ENCODE data around the gene KAT2A. TPM values are rescaled to one million over a fixed set of nuclear protein-coding genes. Genes with fewer than 3 reads are reported as not detected.
A peak's percentile ranks its signal among the peaks of the same experiment; 100 is the strongest.

The KAT2A gene
- total RNA-seq, 1 donor from 2014 or later = 22.6 TPM

DNA sequence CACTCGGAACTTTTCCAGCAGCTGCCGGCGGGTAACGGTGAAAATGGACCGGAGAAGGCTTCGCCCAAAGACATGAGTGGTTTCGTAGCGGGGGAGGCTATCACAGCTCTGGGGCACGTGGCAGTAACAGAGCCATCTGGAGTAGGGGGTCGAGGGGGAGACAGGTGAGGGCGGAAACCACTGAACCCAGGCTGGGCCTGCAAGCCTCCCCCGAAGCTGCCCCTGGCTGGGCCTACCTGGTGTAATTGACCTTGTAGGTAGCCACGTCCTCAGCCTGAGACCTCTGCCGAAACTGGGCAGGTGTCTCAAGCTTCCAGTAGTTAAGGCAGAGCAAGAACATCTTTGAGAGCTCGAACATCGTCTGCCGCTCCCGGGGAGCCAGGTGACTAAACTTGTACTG, 1.9 kb downstream of the KAT2A start:
- intact Hi-C loops (cut with DNase I) = loop anchor here (5.0 kb wide), 3 partner anchors 63 to 152 kb away; partner anchors contain the start of genes CNP and KCNH4
- DNase-seq (no peak), ATAC-seq (ENCODE audit: poor library complexity) (no peak)

DNA sequence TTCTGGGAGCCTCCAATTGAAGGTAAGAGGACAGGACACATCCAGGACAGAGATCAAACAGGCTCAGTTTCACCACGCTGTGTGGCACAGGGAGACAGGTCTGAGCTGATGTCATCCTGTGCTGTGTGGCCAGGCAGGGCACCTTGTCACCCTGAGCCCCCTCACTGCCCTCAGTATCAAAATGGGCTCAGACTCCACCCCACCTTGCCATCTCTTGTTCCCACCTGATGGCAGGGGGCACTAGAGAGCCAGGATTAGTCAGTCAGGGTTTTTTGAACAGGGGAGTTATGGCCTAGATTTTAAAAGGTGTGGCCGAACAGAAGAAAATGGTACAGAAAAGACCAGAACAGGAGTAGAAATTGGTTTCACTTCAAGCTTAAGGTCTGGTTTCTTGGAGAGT, 2.6 kb downstream of the KAT2A start:
- DNase-seq = no peak

GRCh38 chr17:42118126-42118510, 3.0 kb downstream of the KAT2A start:
- DNase-seq (no peak), ATAC-seq (ENCODE audit: poor library complexity) (no peak)
- intact Hi-C loops (cut with DNase I) = loop anchor here (5.0 kb wide), 3 partner anchors 64 to 151 kb away; partner anchors contain the start of genes CNP and KCNH4

More for the DNA sequence above, 2.6 kb downstream of the KAT2A start:
- intact Hi-C loops (cut with DNase I) = loop anchor here (5.0 kb wide), 3 partner anchors 64 to 151 kb away; partner anchors contain the start of genes CNP and KCNH4
- ATAC-seq (ENCODE audit: poor library complexity) = no peak

GRCh38 chr17:42117397-42118125, 3.6 kb downstream of the KAT2A start:
- DNase-seq (no peak), ATAC-seq (ENCODE audit: poor library complexity) (no peak)
- intact Hi-C loops (cut with DNase I) = loop anchor here (5.0 kb wide), 3 partner anchors 65 to 150 kb away; partner anchors contain the start of genes CNP and KCNH4

DNA sequence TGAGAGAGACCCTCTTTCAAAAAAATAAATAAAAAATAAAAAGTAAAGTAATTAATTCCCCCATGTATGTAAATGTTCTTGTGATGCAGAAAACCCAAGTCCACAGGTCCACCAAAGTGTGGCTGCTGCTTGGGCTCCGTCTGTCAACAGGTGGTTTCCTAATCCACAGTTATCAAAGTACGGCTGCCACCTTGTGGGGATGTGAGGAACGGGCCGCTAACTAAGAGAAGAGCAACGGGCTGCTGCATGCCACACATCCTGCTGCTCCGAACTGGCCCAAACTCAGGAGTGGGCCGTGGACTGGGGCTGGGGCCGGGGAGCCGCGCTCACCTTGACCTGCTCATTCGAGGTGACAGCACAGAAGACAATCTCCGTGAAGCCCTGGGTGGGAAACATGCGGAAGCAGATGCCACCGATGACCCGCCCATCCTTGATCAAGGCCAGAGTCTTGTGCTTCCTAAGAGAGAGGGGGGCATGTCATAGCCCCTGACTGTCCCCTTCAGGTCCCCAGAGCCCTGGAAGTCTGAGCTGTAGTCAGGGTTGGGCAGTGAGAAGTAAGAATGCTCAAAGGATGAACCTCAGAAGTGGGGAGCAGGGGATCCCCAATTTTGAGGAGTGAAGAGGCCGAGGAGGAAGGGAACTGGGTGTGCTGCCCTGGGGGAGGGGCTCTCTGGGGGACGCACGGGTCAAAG, 4.3 kb downstream of the KAT2A start:
- ATAC-seq (ENCODE audit: poor library complexity) (peak; percentile 44), DNase-seq (peak; percentile 88)
- intact Hi-C loops (cut with DNase I) = loop anchor here (5.0 kb wide), 3 partner anchors 65 to 150 kb away; partner anchors contain the start of genes CNP and KCNH4

- DNase-seq = no peak
- ATAC-seq (ENCODE audit: poor library complexity) = no peak
- intact Hi-C loops (cut with DNase I) = no loop called here
Observed at GRCh38 chr17:42114118-42114517, 7.0 kb downstream of the KAT2A start.

DNA sequence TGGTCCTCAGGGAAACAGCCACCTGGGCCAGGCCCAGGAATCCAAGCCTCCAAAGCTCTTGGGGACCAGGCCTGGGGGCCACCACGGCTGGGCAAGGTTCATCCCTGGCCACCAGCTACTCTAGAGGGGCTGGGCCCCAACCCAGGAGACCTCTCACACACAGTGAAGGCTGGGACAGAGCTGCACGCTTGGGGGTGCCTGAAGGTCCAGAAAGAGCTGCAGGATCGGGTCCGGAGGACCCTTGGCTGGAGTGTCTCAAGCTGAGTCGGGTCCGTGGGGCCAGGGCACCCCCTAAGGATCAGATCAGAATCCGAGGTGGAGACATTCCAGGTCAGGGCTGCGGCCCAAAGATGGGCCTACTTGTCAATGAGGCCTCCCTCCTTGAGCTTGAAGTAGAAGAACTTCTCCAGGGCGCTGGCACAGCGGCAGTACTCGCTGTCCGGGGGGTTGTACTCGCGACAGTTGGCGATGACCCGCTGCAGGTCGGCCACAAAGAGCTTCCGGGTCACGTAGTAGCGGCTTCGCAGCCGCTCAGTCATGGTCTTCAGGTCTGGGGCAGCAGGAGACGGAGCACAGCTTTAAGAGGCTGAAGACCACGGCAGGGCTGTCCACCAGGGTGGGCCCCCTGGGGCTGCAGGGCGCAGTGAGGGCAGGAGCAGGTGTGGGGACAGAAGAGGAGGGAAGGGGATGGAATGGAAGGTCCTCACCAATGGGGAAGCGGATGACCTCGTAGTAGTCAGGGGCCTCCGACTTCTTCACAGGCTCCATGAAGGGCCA, 7.7 kb downstream of the KAT2A start:
- intact Hi-C loops (cut with DNase I) = no loop called here
- ATAC-seq (ENCODE audit: poor library complexity) = no peak
- no peak for DNase-seq

- intact Hi-C loops (cut with DNase I) = no loop called here
- ATAC-seq (ENCODE audit: poor library complexity) = peak; percentile 86
Observed at GRCh38 chr17:42112552-42113176, 8.5 kb downstream of the KAT2A start, which contains the start of gene DHX58. Gene DHX58 (minus strand): TSS chr17:42112714. CDS start chr17:42111892, 822 bp downstream.

DNA sequence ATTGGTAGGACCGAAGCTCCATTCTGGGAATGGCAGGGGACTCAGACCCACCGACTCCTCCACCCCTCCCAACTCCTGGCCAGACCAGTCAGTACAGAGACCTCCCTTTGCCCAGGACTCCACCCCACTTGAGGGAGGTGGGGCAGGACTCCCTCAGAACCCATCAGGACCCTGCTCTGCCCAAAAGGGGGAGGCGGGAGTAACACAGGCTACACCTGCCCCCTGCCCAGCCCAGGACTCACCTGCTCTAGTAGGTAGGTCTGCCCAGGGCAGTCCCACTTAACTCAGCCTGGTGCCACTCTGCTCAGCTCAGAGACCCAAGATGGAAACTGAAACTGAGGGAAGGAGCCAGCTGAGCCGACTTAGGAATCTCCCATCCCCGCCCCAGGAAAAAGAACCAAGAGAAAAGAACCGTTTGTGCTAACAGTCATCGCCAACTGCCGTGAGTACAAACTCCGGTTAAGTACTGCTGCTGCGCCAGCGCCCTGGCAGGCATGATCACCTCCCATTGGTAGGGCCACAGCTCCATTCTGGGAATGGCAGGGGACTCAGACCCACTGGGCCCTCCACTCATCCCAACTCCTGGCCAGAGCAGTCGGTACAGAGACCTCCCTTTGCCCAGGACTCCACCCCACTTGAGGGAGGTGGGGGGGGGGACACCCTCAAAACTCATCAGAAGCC, 9.2 kb downstream of the KAT2A start:
- peak; percentile 39 for ATAC-seq (ENCODE audit: poor library complexity)
- intact Hi-C loops (cut with DNase I) = no loop called here
- no peak for DNase-seq

More at GRCh38 chr17:42112552-42113176, 8.5 kb downstream of the KAT2A start, which contains the start of gene DHX58:
- peak; percentile 77 for DNase-seq

DNA sequence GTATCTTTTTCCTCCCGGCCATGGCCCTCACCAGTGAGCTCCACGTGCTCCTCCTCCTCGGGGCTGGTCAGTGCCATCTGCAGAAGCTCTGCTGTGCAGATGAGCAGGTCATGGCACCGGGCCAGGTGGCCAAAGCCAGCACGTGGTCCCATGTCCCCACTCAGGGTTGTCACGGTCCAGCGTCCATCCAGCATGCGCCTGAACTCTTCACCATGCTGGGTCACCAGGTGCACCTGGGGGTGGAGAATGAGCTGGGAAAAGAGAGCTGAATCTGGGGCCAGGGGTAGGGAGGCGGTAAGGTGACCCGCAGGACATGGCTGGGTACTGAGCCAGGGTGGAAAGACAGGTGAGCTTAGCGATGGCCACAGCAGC, 9.9 kb downstream of the KAT2A start:
- no peak for DNase-seq
- intact Hi-C loops (cut with DNase I) = no loop called here
- ATAC-seq (ENCODE audit: poor library complexity) = no peak

DNA sequence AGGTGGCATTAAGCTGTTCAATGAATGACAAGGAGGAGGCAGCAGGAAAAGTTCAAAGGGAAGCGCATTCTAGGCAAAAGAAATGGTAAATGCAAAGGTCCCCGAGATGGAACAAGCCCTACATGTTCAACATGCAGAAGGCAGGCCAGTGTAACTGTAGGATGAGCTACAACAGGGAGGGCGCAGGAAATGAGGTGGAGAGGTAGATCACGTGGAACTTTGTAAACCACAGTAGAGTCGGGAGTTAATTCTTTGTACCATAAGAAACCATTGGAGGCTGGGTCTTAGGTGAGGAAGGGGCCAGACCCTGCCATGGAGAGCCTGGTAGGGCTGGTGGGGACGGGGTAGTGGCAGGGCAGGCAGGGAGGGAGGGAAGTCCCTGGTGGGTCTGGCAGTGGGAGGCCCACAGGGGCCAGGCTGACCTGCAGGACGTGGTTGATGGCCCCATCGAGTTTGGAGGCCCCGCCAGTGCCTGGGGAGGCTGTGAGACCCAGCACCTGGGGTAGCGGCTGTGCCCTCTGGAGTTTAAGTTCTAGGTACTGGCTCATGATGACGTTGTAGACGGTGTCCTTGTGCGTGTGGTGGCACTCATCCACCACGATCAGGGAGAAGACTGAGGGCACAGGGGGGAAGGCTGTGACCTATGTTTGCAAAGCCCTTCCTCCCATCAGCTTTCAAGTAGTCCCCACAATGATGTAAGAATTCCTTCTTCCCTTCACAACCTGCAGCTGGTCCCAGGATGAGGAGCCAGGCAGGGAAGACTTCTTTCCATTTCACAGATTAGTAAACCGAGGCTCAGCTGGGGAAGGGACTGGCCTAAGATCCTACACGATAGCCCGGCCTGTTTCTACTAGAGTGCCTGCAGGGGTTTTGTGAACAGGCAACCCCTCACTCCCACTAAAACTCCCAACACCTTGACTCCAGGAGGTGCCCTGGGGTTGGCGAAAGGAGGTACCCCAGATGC, 10.6 kb downstream of the KAT2A start:
- DNase-seq (no peak), ATAC-seq (ENCODE audit: poor library complexity) (no peak)
- intact Hi-C loops (cut with DNase I) = no loop called here

DNA sequence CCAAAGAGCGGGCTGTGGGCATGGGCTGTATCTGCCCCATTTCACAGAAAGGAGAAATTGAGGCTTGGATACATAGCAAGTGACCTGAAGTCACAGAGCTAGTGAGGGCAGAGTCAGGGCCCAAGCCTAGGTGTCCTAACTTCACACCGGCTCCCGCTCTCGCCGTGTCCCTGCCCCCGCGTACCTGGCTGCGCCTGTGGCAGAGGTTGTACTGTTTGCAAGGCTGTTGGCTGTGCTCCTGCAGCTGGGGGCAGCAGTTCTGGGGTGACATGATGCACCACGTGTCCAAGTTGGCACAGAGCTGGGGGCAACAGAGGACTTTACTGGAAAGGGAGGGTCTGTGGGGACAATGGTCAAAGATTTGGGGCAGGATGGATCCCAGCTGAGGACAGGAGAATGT, 12.1 kb downstream of the KAT2A start:
- ATAC-seq (ENCODE audit: poor library complexity) (no peak), DNase-seq (no peak)
- intact Hi-C loops (cut with DNase I) = no loop called here

- intact Hi-C loops (cut with DNase I) = no loop called here
- ATAC-seq (ENCODE audit: poor library complexity) = peak; percentile 77
Observed at GRCh38 chr17:42107597-42108576, 13.3 kb downstream of the KAT2A start.

DNA sequence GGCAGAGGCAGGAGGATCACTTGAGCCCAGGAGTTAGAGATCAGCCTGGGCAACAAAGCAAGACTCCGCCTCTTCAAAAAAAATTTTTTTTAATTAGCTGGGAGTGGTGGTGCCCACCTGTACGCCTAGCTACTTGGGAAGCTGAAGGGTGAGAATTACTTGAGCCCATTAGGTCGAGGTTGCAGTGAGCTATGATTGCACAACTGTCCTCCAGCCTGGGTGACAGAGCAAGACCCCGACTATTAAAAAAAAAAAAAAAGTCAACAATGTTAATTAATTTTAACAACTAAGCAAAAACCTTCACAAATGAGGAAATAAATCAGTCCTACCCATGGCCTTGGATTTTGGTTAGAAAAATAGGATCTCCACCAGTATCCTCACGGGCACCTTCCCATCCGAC, 14.0 kb downstream of the KAT2A start:
- intact Hi-C loops (cut with DNase I) = no loop called here
- ATAC-seq (ENCODE audit: poor library complexity) (no peak), DNase-seq (no peak)

More at GRCh38 chr17:42107597-42108576, 13.3 kb downstream of the KAT2A start:
- peak; percentile 83 for DNase-seq

- ATAC-seq (ENCODE audit: poor library complexity) (no peak), DNase-seq (no peak)
- intact Hi-C loops (cut with DNase I) = no loop called here
Observed at GRCh38 chr17:42106009-42106408, 15.2 kb downstream of the KAT2A start.

- intact Hi-C loops (cut with DNase I) = loop anchor here (5.0 kb wide), 1 partner anchor 37 kb away; no protein-coding TSS in a partner anchor
- DNase-seq = no peak
- ATAC-seq (ENCODE audit: poor library complexity) = no peak
Observed at GRCh38 chr17:42104264-42104663, 16.9 kb downstream of the KAT2A start.
